Mucosa of stomach (tissue), 1 donor: ENCODE measurements around the gene CARS2.

Source experiments
- H3K27me3 ChIP-seq: one replicate; pipeline ENCODE4 v1.7.0; 2013; ENCODE audit warnings: mild to moderate bottlenecking, low read length; ENCODE audit not compliant: control insufficient read depth, insufficient read depth
- H3K36me3 ChIP-seq: one replicate; pipeline ENCODE4 v1.7.0; 2013; ENCODE audit warnings: low read length; ENCODE audit not compliant: control insufficient read depth, insufficient read depth
- H3K4me1 ChIP-seq: one replicate; pipeline ENCODE4 v1.7.0; 2013; ENCODE audit warnings: mild to moderate bottlenecking, low read length; ENCODE audit not compliant: control insufficient read depth, insufficient read depth
- H3K4me3 ChIP-seq: one replicate; pipeline ENCODE4 v1.7.0; 2013; ENCODE audit warnings: low read length
- H3K9ac ChIP-seq: one replicate; pipeline ENCODE4 v1.7.0; 2013; ENCODE audit warnings: mild to moderate bottlenecking, low read length, moderate library complexity
- H3K9me3 ChIP-seq: one replicate; pipeline ENCODE4 v1.7.0; 2013; ENCODE audit warnings: mild to moderate bottlenecking, low read length, moderate library complexity; ENCODE audit not compliant: control insufficient read depth
- donor health status: Pancreatic carcinoma.

CARS2 gene

GRCh38 chr13:110653851-110654250 lies 52.1 kb downstream of the CARS2 start:
- no peaks in the 10 kb centered on the region for H3K36me3 ChIP-seq
- H3K4me3 ChIP-seq: no peak overlapping the region
- H3K9me3 ChIP-seq: no peaks in the 10 kb centered on the region
- no peak overlapping the region for H3K9ac ChIP-seq
- H3K27me3 ChIP-seq: no peaks in the 10 kb centered on the region
- H3K4me1 ChIP-seq: no peaks in the 10 kb centered on the region

DNA sequence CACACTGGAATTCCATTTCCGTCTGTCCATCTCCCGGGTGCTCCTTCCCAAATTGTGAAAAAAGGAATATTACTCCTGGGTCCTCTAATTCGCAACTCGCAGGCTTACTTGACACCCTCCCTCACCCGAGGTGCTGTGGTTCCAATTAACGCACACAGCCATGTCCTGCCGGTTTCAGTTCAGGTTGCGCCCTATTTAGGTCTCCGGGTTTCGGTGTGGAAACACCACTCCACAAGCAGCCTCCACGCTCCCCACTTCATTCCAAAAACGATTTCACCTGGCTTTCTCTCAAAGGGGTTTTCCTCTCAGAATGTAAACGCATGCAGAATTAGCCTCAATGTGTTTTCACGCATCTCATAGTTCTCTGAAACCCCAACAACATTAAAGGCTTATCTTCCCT lies 52.6 kb downstream of the CARS2 start:
- H3K4me1 ChIP-seq: no peaks in the 10 kb centered on the region
- no peak overlapping the region for H3K9ac ChIP-seq
- no peaks in the 10 kb centered on the region for H3K27me3 ChIP-seq
- no peak overlapping the region for H3K4me3 ChIP-seq
- no peaks in the 10 kb centered on the region for H3K9me3 ChIP-seq
- no peaks in the 10 kb centered on the region for H3K36me3 ChIP-seq

DNA sequence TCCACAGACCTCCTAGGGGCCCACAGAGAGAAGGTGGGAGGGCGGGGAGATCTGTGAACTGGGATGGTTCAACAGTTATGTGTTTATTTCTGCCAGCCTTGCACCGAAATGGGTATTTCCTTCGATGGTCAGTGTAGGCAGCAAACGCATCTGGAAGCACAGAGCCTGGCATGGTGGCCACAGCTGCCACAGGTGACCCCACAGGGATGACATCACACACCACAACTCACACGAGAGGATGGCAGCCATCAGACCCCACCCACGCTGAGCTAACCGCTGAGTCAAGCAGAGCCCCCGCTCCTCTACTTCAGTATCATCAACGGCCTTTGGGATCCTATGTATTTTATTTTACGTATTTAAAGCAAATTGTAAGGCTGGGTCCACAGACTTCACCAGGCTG lies 53.2 kb downstream of the CARS2 start:
- Histone ChIP-seq H3K9ac (no peak overlapping the region), H3K36me3 (no peaks in the 10 kb centered on the region), H3K27me3 (no peaks in the 10 kb centered on the region), H3K4me3 (no peak overlapping the region), H3K4me1 (no peaks in the 10 kb centered on the region), H3K9me3 (no peaks in the 10 kb centered on the region)

- Histone ChIP-seq H3K9ac (no peak overlapping the region), H3K36me3 (no peaks in the 10 kb centered on the region)
These were observed 53.6 kb downstream of the CARS2 start for GRCh38 chr13:110652231-110652730.

GRCh38 chr13:110651726-110652230 lies 54.1 kb downstream of the CARS2 start:
- Histone ChIP-seq H3K36me3 (no peaks in the 10 kb centered on the region), H3K9me3 (no peaks in the 10 kb centered on the region), H3K9ac (no peak overlapping the region), H3K4me1 (no peaks in the 10 kb centered on the region), H3K27me3 (no peaks in the 10 kb centered on the region), H3K4me3 (no peak overlapping the region)

More at GRCh38 chr13:110652231-110652730, 53.6 kb downstream of the CARS2 start:
- Histone ChIP-seq H3K27me3 (no peaks in the 10 kb centered on the region), H3K4me3 (no peak overlapping the region), H3K4me1 (no peaks in the 10 kb centered on the region), H3K9me3 (no peaks in the 10 kb centered on the region)

GRCh38 chr13:110651271-110651670 lies 54.6 kb downstream of the CARS2 start:
- H3K4me3 ChIP-seq: no peak overlapping the region
- no peaks in the 10 kb centered on the region for H3K9me3 ChIP-seq
- no peaks in the 10 kb centered on the region for H3K36me3 ChIP-seq
- no peak overlapping the region for H3K9ac ChIP-seq
- H3K27me3 ChIP-seq: no peaks in the 10 kb centered on the region
- H3K4me1 ChIP-seq: no peaks in the 10 kb centered on the region

- no peak overlapping the region for H3K9ac ChIP-seq
- no peaks in the 10 kb centered on the region for H3K27me3 ChIP-seq
- no peaks in the 10 kb centered on the region for H3K4me1 ChIP-seq
- no peaks in the 10 kb centered on the region for H3K36me3 ChIP-seq
- H3K9me3 ChIP-seq: no peaks in the 10 kb centered on the region
- no peak overlapping the region for H3K4me3 ChIP-seq
These were observed 55.5 kb downstream of the CARS2 start for GRCh38 chr13:110650436-110650835.

- H3K9ac ChIP-seq: no peak overlapping the region
- H3K4me1 ChIP-seq: peaks cover 8% of the 10 kb centered on the region
- H3K27me3 ChIP-seq: no peaks in the 10 kb centered on the region
- H3K4me3 ChIP-seq: no peak overlapping the region
- H3K9me3 ChIP-seq: no peaks in the 10 kb centered on the region
- H3K36me3 ChIP-seq: no peaks in the 10 kb centered on the region
These were observed 56.4 kb downstream of the CARS2 start for GRCh38 chr13:110649551-110649950.

DNA sequence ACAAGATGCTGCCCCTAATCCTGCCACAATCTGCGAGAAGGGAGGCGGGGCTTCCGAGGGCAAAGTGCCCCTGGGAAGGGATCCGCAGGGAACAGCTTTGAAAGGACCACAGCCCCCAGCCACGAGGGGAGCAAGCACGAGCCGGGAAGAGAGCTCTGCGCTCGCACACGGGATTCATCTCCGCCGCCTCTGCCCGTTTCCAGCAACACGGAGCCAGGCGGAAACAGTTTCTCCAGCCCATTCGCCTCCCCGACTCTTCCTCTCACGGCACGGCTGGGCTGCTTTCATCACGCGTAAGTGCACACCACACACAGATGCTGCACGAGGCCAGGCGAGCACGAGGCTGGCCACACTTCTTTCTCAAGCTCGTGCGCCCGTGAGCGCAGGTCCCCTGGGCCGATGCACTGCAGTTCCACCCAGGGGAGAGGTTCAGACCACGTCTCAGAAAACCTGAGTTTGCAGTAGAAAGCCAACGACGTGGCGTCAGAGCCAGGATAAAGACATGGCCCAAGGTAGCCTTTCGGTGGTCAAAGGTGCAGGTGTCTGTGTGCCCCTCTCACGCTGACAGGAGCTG lies 57.0 kb downstream of the CARS2 start:
- Histone ChIP-seq H3K36me3 (no peaks in the 10 kb centered on the region), H3K27me3 (no peaks in the 10 kb centered on the region), H3K4me1 (peaks cover 9% of the 10 kb centered on the region), H3K9ac (no peak overlapping the region), H3K4me3 (no peak overlapping the region), H3K9me3 (no peaks in the 10 kb centered on the region)

- Histone ChIP-seq H3K36me3 (no peaks in the 10 kb centered on the region), H3K4me3 (no peak overlapping the region), H3K9me3 (no peaks in the 10 kb centered on the region), H3K9ac (no peak overlapping the region), H3K27me3 (no peaks in the 10 kb centered on the region), H3K4me1 (peaks cover 9% of the 10 kb centered on the region)
These were observed 57.6 kb downstream of the CARS2 start for GRCh38 chr13:110648146-110648819.

GRCh38 chr13:110647365-110647737 lies 58.6 kb downstream of the CARS2 start:
- Histone ChIP-seq H3K4me1 (peaks cover 9% of the 10 kb centered on the region), H3K9ac (no peak overlapping the region), H3K9me3 (no peaks in the 10 kb centered on the region), H3K4me3 (no peak overlapping the region), H3K27me3 (no peaks in the 10 kb centered on the region), H3K36me3 (no peaks in the 10 kb centered on the region)

DNA sequence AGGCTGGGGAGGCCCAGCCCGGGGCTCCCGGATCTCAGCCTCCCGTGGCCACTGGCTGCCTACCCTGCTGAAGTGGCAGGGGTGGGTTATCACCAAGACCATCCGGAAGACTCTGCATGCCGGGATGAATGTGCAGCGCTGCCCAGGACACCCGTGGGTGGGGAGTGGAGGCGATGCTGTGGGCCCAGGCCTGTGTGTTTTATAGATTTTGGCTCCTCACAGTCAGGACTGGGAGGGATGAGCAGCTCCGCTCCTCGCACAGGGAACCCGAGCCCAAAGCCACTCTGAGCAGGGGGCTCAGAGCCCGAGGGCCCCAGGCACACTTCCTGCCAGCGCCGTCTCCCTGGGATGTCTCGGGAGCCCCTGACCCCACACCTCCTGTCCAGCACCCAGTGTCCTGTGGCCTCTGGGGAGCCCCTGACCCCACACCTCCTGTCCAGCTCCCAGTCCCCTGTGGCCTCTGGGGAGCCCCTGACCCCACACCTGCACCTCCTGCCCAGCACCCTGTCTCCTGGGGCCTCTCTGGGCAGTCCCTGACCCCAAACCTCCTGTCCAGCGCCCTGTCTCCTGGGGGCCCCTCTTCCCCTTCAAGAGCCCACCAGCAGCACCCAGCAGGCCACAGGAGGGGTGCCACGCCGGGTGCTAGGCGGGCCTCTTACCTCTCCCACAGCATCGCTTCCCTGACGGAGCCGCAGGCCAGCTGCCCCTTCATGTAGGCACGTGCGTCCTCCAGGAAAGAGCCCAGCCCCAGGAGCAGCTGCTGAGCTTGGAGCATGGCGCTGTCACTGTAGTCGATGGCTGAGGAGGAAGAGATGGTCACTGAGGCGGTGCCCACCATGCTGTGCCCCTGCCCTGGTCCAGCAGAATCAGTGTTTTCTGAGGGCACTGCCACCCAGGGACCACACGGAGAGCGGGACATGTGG lies 59.2 kb downstream of the CARS2 start:
- Histone ChIP-seq H3K4me1 (peaks cover 9% of the 10 kb centered on the region), H3K27me3 (no peaks in the 10 kb centered on the region), H3K4me3 (no peak overlapping the region), H3K9ac (no peak overlapping the region), H3K36me3 (no peaks in the 10 kb centered on the region), H3K9me3 (no peaks in the 10 kb centered on the region)
